Measurements from ENCODE around the gene ETV1. TPM values are rescaled to one million over a fixed set of nuclear protein-coding genes. Genes with fewer than 3 reads are reported as not detected.

The ETV1 gene
- total RNA-seq, 1 donor from 2014 or later: 43.2 TPM

GRCh38 chr7:13841284-13841683, 148.2 kb downstream of the ETV1 start:
- FAIRE-seq (no peak), DNase-seq (ENCODE audit: low spot score in 2 of 2) (no peak)

Small RNA genes lying within 50 kb of the gene (small RNA-seq; reads per million reads assigned to genes)
- gene RF00019: not detected

Measured in frontal cortex (tissue), 4 donors.